SK-N-SH treated with all-trans-retinoic acid at 6 μM for 48 hours (cell line): Measurements from ENCODE around the gene SYNGR3.

Experiments used
- ATAC-seq: fragments of 200-7000 bp; cut with Tn5 transposase; 3 replicates; pipeline ENCODE4 v1.9.1; 2020; ENCODE audit warnings: mild to moderate bottlenecking, moderate library complexity
- ARNTL ChIP-seq: fragments of 450-650 bp; formaldehyde crosslinking; IDR thresholded peaks from 2 replicates; pipeline ENCODE4 v1.5.0; 2020; ENCODE audit warnings: low read depth, mild to moderate bottlenecking, moderate library complexity, borderline replicate concordance
- BACH2 ChIP-seq: fragments of 250-450 bp; sonication (Bioruptor Pico); IDR thresholded peaks from 2 replicates; pipeline ENCODE4 v1.9.0; 2021; ENCODE audit warnings: mild to moderate bottlenecking, borderline replicate concordance
- ESRRG ChIP-seq: fragments of 250-450 bp; sonication (Bioruptor Pico); IDR thresholded peaks from 2 replicates; pipeline ENCODE4 v1.6.1; 2021; ENCODE audit warnings: mild to moderate bottlenecking
- GLIS3 ChIP-seq: fragments of 250-450 bp; sonication (Bioruptor Pico); IDR thresholded peaks from 2 replicates; pipeline ENCODE4 v1.5.0; 2020; ENCODE audit warnings: mild to moderate bottlenecking, moderate library complexity
- ISL1 ChIP-seq: fragments of 250-450 bp; sonication (Bioruptor Pico); IDR thresholded peaks from 2 replicates; pipeline ENCODE4 v2.1.2; 2022; ENCODE audit warnings: mild to moderate bottlenecking, moderate library complexity
- OSR1 ChIP-seq: fragments of 250-450 bp; sonication (Bioruptor Pico); IDR thresholded peaks from 2 replicates; pipeline ENCODE4 v1.8.0; 2022; ENCODE audit warnings: moderate library complexity, mild to moderate bottlenecking, inconsistent platforms
- PATZ1 ChIP-seq: fragments of 250-450 bp; sonication (Bioruptor Pico); IDR thresholded peaks from 2 replicates; pipeline ENCODE4 v1.8.0; 2020; ENCODE audit warnings: mild to moderate bottlenecking, moderate library complexity, borderline replicate concordance
- POU6F1 ChIP-seq: fragments of 250-450 bp; sonication (Bioruptor Pico); IDR thresholded peaks from 2 replicates; pipeline ENCODE4 v1.8.0; 2021; ENCODE audit warnings: low read depth, mild to moderate bottlenecking, moderate library complexity, borderline replicate concordance
- PPARA ChIP-seq: fragments of 250-450 bp; sonication (Bioruptor Pico); IDR thresholded peaks from 2 replicates; pipeline ENCODE4 v1.5.0; 2020; ENCODE audit warnings: mild to moderate bottlenecking, borderline replicate concordance
- RARB ChIP-seq: fragments of 250-450 bp; sonication (Bioruptor Pico); IDR thresholded peaks from 2 replicates; pipeline ENCODE4 v1.8.0; 2021; ENCODE audit warnings: mild to moderate bottlenecking, moderate library complexity
- TCF4 ChIP-seq: fragments of 250-450 bp; sonication (Bioruptor Pico); IDR thresholded peaks from 2 replicates; pipeline ENCODE4 v1.8.0; 2021; ENCODE audit warnings: mild to moderate bottlenecking, moderate library complexity, borderline replicate concordance
- ZC3H10 ChIP-seq: fragments of 250-450 bp; sonication (Bioruptor Pico); IDR thresholded peaks from 2 replicates; pipeline ENCODE4 v1.5.1; 2021; ENCODE audit warnings: mild to moderate bottlenecking, moderate library complexity
- ZFP3 ChIP-seq: fragments of 250-450 bp; sonication (Bioruptor Pico); IDR thresholded peaks from 2 replicates; pipeline ENCODE4 v1.5.0; 2020; ENCODE audit warnings: mild to moderate bottlenecking, moderate library complexity
- ZFP30 ChIP-seq: fragments of 450-650 bp; formaldehyde crosslinking; IDR thresholded peaks from 2 replicates; pipeline ENCODE4 v1.5.0; 2022; ENCODE audit warnings: mild to moderate bottlenecking, moderate library complexity
- ZNF565 ChIP-seq: fragments of 450-650 bp; formaldehyde crosslinking; conservative IDR thresholded peaks from 2 replicates; pipeline ENCODE4 v1.5.0; 2020; ENCODE audit warnings: low read depth, mild to moderate bottlenecking, moderate library complexity
- ZNF70 ChIP-seq: fragments of 450-650 bp; formaldehyde crosslinking; IDR thresholded peaks from 2 replicates; pipeline ENCODE4 v1.5.0; 2020; ENCODE audit warnings: mild to moderate bottlenecking, moderate library complexity
- ZNF8 ChIP-seq: fragments of 450-650 bp; formaldehyde crosslinking; IDR thresholded peaks from 2 replicates; pipeline ENCODE4 v1.5.0; 2020; ENCODE audit warnings: mild to moderate bottlenecking, moderate library complexity
- TF ChIP-seq, protein P1 (sequence below): fragments of 250-450 bp; sonication (Bioruptor Pico); IDR thresholded peaks from 2 replicates; pipeline ENCODE4 v1.5.0; 2020; ENCODE audit warnings: mild to moderate bottlenecking, moderate library complexity
- TF ChIP-seq, protein P2 (sequence below): fragments of 250-450 bp; sonication (Bioruptor Pico); IDR thresholded peaks from 2 replicates; pipeline ENCODE4 v1.5.1; 2020; ENCODE audit warnings: low read depth, mild to moderate bottlenecking, moderate library complexity
- TF ChIP-seq, protein P3 (sequence below): fragments of 250-450 bp; sonication (Bioruptor Pico); IDR thresholded peaks from 2 replicates; pipeline ENCODE4 v1.5.1; 2021; ENCODE audit warnings: mild to moderate bottlenecking, moderate library complexity

Gene SYNGR3

DNA sequence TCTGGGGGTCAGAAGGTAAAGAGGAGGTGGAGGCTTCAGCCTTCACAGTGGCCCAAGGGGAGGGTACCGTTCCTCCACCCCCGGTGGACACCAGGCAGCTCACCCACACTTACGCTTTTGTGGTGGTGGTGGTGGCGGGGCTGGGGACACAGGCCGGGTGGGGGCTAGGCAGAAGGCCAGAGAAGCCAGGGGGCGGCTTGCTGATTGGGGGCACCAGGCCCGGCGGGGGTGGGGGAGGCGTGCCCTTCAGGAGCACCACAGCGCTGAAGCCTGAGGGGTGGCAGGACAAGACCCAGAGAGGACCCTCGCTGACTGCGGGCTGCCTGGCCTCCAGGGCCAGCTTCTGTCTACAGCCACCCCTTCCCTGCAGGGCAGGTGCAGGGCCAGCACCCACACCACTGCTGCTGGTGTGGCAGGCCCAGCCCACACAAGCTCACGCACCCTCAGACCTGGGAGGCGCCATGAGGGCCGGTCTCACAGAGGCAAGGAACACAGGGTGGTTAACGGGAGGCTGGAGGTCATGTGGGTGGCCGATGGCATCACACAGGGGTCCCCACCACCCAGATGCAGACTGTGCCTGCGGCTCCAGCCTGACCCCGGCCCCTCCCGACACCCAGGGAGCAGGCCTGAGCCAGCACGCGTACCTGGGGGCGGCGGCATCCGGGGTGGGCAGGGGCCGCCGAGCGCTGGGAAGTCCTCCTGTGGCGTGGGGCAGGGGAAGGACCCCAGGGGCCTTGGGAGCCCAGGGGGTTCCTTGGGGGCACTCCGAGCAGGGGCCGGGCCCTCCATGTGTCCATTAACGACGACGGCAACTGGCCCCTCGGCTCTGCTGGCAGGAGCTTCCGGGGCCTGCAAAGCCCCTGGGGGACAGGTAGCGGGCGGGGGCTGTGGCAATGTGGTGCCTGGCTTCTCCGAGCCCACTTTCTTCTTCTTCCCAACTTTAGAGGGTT is 9.4 kb downstream of the SYNGR3 start:
- TF ChIP-seq TCF4 (CRISPR knock-in tag) (no peak), ZC3H10 (CRISPR knock-in tag) (no peak), BACH2 (CRISPR knock-in tag) (no peak), RARB (CRISPR knock-in tag) (no peak), PPARA (CRISPR knock-in tag) (no peak), OSR1 (CRISPR knock-in tag) (no peak), ESRRG (CRISPR knock-in tag) (no peak), ZNF565 (CRISPR knock-in tag) (no peak), ZNF8 (CRISPR knock-in tag) (no peak), ISL1 (CRISPR knock-in tag) (no peak), ZNF70 (CRISPR knock-in tag) (no peak), PATZ1 (no peak), ARNTL (CRISPR knock-in tag) (no peak), ZFP3 (CRISPR knock-in tag) (no peak), GLIS3 (CRISPR knock-in tag) (no peak)
- TF ChIP-seq, protein P1, sequence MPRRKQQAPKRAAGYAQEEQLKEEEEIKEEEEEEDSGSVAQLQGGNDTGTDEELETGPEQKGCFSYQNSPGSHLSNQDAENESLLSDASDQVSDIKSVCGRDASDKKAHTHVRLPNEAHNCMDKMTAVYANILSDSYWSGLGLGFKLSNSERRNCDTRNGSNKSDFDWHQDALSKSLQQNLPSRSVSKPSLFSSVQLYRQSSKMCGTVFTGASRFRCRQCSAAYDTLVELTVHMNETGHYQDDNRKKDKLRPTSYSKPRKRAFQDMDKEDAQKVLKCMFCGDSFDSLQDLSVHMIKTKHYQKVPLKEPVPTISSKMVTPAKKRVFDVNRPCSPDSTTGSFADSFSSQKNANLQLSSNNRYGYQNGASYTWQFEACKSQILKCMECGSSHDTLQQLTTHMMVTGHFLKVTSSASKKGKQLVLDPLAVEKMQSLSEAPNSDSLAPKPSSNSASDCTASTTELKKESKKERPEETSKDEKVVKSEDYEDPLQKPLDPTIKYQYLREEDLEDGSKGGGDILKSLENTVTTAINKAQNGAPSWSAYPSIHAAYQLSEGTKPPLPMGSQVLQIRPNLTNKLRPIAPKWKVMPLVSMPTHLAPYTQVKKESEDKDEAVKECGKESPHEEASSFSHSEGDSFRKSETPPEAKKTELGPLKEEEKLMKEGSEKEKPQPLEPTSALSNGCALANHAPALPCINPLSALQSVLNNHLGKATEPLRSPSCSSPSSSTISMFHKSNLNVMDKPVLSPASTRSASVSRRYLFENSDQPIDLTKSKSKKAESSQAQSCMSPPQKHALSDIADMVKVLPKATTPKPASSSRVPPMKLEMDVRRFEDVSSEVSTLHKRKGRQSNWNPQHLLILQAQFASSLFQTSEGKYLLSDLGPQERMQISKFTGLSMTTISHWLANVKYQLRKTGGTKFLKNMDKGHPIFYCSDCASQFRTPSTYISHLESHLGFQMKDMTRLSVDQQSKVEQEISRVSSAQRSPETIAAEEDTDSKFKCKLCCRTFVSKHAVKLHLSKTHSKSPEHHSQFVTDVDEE (CRISPR knock-in tag), result no peak
- TF ChIP-seq, protein P2, sequence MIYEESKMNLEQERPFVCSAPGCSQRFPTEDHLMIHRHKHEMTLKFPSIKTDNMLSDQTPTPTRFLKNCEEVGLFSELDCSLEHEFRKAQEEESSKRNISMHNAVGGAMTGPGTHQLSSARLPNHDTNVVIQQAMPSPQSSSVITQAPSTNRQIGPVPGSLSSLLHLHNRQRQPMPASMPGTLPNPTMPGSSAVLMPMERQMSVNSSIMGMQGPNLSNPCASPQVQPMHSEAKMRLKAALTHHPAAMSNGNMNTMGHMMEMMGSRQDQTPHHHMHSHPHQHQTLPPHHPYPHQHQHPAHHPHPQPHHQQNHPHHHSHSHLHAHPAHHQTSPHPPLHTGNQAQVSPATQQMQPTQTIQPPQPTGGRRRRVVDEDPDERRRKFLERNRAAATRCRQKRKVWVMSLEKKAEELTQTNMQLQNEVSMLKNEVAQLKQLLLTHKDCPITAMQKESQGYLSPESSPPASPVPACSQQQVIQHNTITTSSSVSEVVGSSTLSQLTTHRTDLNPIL (CRISPR knock-in tag), result no peak
- TF ChIP-seq, protein P3, sequence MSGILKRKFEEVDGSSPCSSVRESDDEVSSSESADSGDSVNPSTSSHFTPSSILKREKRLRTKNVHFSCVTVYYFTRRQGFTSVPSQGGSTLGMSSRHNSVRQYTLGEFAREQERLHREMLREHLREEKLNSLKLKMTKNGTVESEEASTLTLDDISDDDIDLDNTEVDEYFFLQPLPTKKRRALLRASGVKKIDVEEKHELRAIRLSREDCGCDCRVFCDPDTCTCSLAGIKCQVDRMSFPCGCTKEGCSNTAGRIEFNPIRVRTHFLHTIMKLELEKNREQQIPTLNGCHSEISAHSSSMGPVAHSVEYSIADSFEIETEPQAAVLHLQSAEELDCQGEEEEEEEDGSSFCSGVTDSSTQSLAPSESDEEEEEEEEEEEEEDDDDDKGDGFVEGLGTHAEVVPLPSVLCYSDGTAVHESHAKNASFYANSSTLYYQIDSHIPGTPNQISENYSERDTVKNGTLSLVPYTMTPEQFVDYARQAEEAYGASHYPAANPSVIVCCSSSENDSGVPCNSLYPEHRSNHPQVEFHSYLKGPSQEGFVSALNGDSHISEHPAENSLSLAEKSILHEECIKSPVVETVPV (CRISPR knock-in tag), result no peak
- ATAC-seq, result no peak

DNA sequence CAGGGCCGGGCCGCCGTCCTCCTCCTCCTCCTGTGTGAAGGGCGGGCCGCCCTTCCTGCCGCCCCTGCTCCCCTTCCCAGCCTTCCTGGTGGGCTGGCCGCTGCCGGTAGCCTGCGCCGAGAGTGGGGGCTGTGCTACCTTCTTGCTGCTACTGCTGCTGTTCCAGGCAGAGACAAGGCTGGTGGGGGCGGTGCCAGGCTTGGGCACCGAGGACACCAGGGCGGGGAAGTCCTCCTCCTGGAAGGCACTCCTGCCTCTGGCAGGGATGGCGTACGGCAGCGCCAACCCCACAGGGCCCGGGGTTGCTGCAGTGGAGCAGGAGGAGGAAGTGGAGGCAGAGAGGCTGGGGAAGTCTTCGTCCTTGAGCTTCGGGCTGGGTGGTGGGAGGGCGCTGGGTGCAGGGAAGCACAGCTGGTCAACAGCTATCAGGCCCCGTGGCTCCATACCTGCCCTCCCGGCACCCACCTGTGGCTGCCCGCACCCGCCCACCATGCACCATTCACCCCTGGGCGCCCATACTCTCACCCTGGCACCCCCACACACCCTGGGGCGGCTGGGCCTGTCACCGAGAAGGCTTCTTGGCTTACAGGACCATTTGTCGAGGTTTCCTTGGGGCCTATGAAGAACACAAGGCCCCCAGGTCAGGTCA is 10.2 kb downstream of the SYNGR3 start:
- TF ChIP-seq ARNTL (CRISPR knock-in tag), result no peak
- TF ChIP-seq, protein P3 (CRISPR knock-in tag), result no peak
- no peak for TF ChIP-seq ZNF8 (CRISPR knock-in tag)
- TF ChIP-seq ISL1 (CRISPR knock-in tag), result no peak
- TF ChIP-seq OSR1 (CRISPR knock-in tag), result no peak
- no peak for TF ChIP-seq PPARA (CRISPR knock-in tag)
- TF ChIP-seq, protein P2 (CRISPR knock-in tag), result no peak
- TF ChIP-seq POU6F1 (CRISPR knock-in tag), result no peak
- no peak for TF ChIP-seq ZFP30 (CRISPR knock-in tag)
- ATAC-seq, result no peak
